RWPE2 (cell line): ENCODE measurements around the gene ZNF488.
A peak's percentile ranks its signal among the peaks of the same experiment; 100 is the strongest.

Source experiments
- ATAC-seq: fragments of 200-7000 bp; cut with Tn5 transposase; 3 replicates; pipeline ENCODE4 v1.9.1; 2021; ENCODE audit warnings: low read depth
- DNase-seq: peaks from one replicate; pipeline ENCODE4 v3.0.0-alpha.2; 2020; ENCODE audit warnings: low spot score
- H3K27ac ChIP-seq: fragments of 450-650 bp; 2 replicates; pipeline ENCODE4 v1.5.1; 2017; ENCODE audit warnings: mild to moderate bottlenecking; ENCODE audit not compliant: poor library complexity, severe bottlenecking
- H3K27me3 ChIP-seq: fragments of 250-450 bp; sonication (Bioruptor Pico); 2 replicates; pipeline ENCODE4 v1.5.1; 2021; ENCODE audit warnings: mild to moderate bottlenecking, moderate library complexity; ENCODE audit not compliant: insufficient read depth, poor library complexity, severe bottlenecking
- H3K36me3 ChIP-seq: fragments of 250-450 bp; sonication (Bioruptor Pico); 2 replicates; pipeline ENCODE4 v1.5.1; 2020; ENCODE audit warnings: low read depth, mild to moderate bottlenecking, moderate library complexity
- H3K4me1 ChIP-seq: fragments of 250-450 bp; sonication (Bioruptor Pico); 2 replicates; pipeline ENCODE4 v1.5.1; 2021; ENCODE audit warnings: mild to moderate bottlenecking, moderate library complexity; ENCODE audit not compliant: insufficient read depth, poor library complexity, severe bottlenecking
- H3K4me3 ChIP-seq: fragments of 250-450 bp; sonication (Bioruptor Pico); 2 replicates; pipeline ENCODE4 v1.5.1; 2021; ENCODE audit warnings: mild to moderate bottlenecking, moderate library complexity; ENCODE audit not compliant: severe bottlenecking
- H3K9me3 ChIP-seq: fragments of 250-450 bp; sonication (Bioruptor Pico); 2 replicates; pipeline ENCODE4 v1.5.1; 2021; ENCODE audit warnings: mild to moderate bottlenecking, moderate library complexity; ENCODE audit not compliant: severe bottlenecking
- CTCF ChIP-seq: fragments of 450-650 bp; IDR thresholded peaks from one replicate; pipeline ENCODE4 v1.5.1; 2017; ENCODE audit warnings: mild to moderate bottlenecking, moderate library complexity; ENCODE audit not compliant: poor library complexity, severe bottlenecking

Gene ZNF488

GRCh38 chr10:47367646-47368045 is 16.4 kb downstream of the ZNF488 start:
- TF ChIP-seq CTCF = no peak
- Histone ChIP-seq H3K27ac (no peak overlapping the region), H3K4me1 (no peaks in the 10 kb centered on the region), H3K27me3 (no peaks in the 10 kb centered on the region), H3K4me3 (no peak overlapping the region), H3K36me3 (no peaks in the 10 kb centered on the region), H3K9me3 (no peaks in the 10 kb centered on the region)
- ATAC-seq (no peak), DNase-seq (peak; percentile 26)

DNA sequence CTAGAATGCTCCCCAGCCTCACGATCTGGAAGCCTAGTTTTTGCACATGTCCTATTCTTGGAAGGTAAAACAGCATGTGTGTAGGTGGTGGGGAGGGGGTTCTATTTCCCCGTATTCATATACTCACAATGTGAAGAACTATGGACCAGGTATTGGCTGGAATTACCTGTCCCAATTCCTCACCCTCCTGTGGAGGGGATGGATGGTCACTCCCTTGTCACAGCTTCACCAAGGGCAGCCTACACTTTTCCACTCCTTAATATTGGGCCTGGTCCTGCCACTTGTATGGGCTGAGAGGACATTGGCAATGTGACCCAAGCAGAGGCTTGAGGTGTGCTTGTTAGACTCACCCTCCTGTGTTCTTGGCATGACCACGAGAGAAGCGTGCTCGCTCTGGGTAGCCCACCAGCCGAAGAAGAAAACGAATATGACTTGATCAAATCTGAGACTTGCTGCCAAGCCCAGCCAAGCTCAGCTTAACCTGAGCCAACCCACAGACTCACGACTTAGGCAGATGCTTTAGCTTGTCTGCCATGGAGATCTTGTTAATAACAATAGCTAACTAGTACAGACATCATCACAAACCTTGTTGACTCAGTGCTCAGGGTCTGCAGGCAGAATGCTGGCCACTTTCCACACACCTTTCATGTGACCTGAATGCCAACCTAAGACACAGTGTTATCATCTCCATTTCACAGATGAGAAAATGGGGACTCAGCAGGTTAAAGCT is 17.2 kb downstream of the ZNF488 start:
- H3K27ac ChIP-seq = no peak overlapping the region
- no peak for TF ChIP-seq CTCF
- no peaks in the 10 kb centered on the region for H3K27me3 ChIP-seq
- no peak overlapping the region for H3K4me3 ChIP-seq
- H3K4me1 ChIP-seq = no peaks in the 10 kb centered on the region
- H3K9me3 ChIP-seq = no peaks in the 10 kb centered on the region
- ATAC-seq (no peak), DNase-seq (peak; percentile 21)
- no peaks in the 10 kb centered on the region for H3K36me3 ChIP-seq

- DNase-seq (peak; percentile 34), ATAC-seq (no peak)
- no peaks in the 10 kb centered on the region for H3K9me3 ChIP-seq
- no peak overlapping the region for H3K27ac ChIP-seq
- no peak overlapping the region for H3K4me3 ChIP-seq
- no peaks in the 10 kb centered on the region for H3K4me1 ChIP-seq
- no peaks in the 10 kb centered on the region for H3K36me3 ChIP-seq
- no peak for TF ChIP-seq CTCF
- H3K27me3 ChIP-seq = no peaks in the 10 kb centered on the region
These were observed 17.9 kb downstream of the ZNF488 start for GRCh38 chr10:47366181-47366631.

- DNase-seq (peak; percentile 11), ATAC-seq (no peak)
- Histone ChIP-seq H3K9me3 (no peaks in the 10 kb centered on the region), H3K4me3 (no peak overlapping the region), H3K27ac (no peak overlapping the region), H3K4me1 (no peaks in the 10 kb centered on the region), H3K36me3 (no peaks in the 10 kb centered on the region), H3K27me3 (no peaks in the 10 kb centered on the region)
- no peak for TF ChIP-seq CTCF
These were observed 18.5 kb downstream of the ZNF488 start for GRCh38 chr10:47365431-47366180.

DNA sequence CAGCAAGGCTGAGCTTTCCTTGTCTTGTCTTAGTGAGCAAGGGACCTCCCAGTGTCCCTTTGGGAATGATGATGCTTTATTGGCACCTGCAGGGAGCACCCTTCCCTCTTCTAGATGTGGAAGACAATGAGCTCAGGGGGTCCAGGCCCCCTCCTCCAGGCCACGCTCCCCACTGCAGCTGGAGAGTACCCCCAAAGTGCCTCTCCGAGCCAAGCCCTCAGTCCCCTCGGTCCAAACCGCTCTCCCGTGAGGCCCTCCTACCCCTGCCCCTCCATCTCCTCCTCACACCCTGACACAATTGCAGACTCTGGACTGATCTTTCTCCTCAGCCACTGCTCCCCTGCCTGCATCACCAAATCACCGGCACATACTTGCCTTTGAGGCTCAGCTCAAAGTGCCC is 19.2 kb downstream of the ZNF488 start:
- Histone ChIP-seq H3K9me3 (no peaks in the 10 kb centered on the region), H3K27me3 (no peaks in the 10 kb centered on the region), H3K4me1 (no peaks in the 10 kb centered on the region), H3K36me3 (no peaks in the 10 kb centered on the region), H3K27ac (no peak overlapping the region), H3K4me3 (no peak overlapping the region)
- DNase-seq = no peak
- no peak for ATAC-seq
- no peak for TF ChIP-seq CTCF
